HepG2 (cell line): Measurements from ENCODE around the gene C5AR1. TPM values are rescaled to one million over a fixed set of nuclear protein-coding genes. Genes with fewer than 3 reads are reported as not detected.

Experiments used
- ATAC-seq: fragments of 200-7000 bp; cut with Tn5 transposase; 3 replicates; pipeline ENCODE4 v1.9.1; 2020; ENCODE audit warnings: mild to moderate bottlenecking, moderate library complexity
- BruUV-seq: library from RNA; stranded (reverse); fragments of 400-500 nt; replicated peaks from 2 replicates; lab custom pipeline; 2021; lab: Mats Ljungman, UMichigan
- CTCF ChIA-PET: fragments of 300-600 bp; formaldehyde crosslinking; extraction: SDS; loops from one replicate; lab custom pipeline; 2021; ENCODE audit warnings: low total read pairs, inconsistent platforms, low intra/inter-chr PET ratio; lab: Yijun Ruan, JAX
- POLR2A ChIA-PET: fragments of 350-600 bp; sonication (Branson Sonifier 250); formaldehyde crosslinking; loops from one replicate; lab custom pipeline; 2020; ENCODE audit warnings: antibody characterized with exemption, inconsistent platforms; lab: Yijun Ruan, JAX
- DNase-seq: peaks from one replicate; pipeline ENCODE4 v3.0.0-alpha.2; 2015; ENCODE audit warnings: low spot score
- FAIRE-seq: peaks from 3 replicates; lab custom pipeline; 2011; peaks lifted over from hg19 to GRCh38; lab: Jason Lieb, UNC
- H2AFZ ChIP-seq: one replicate; pipeline ENCODE4 v1.6.1; 2011; ENCODE audit warnings: low read length, inconsistent platforms
- H3K27ac ChIP-seq: fragments of 300-600 bp; 3 replicates; pipeline ENCODE4 v1.8.0; 2011; ENCODE audit warnings: mixed run types, mild to moderate bottlenecking, mixed read lengths, low read length, inconsistent platforms; ENCODE audit not compliant: insufficient read depth; ENCODE audit errors: extremely low read length
- H3K27me3 ChIP-seq, 2 experiments: fragments of 200-600 bp in 1 of 2; 2 replicates in 1 of 2; 3 replicates in 1 of 2; pipeline versions ENCODE4 v1.6.0 to v1.8.0; 2011; ENCODE audit warnings: low read length in 2 of 2, mild to moderate bottlenecking in 2 of 2, moderate library complexity in 2 of 2, inconsistent platforms in 1 of 2; ENCODE audit not compliant: insufficient read depth in 2 of 2, control insufficient read depth in 1 of 2
- H3K36me3 ChIP-seq, 2 experiments: fragments of 200-600 bp in 1 of 2; replicated peaks in 1 of 2; 2 replicates in 1 of 2; 3 replicates in 1 of 2; pipeline versions ENCODE4 v1.5.1 to v1.8.0; 2011; ENCODE audit warnings: low read length in 2 of 2, inconsistent platforms in 1 of 2; ENCODE audit not compliant: insufficient read depth in 2 of 2, control insufficient read depth in 1 of 2
- H3K4me1 ChIP-seq: 2 replicates; pipeline ENCODE4 v1.5.1; 2012; ENCODE audit warnings: low read length, inconsistent platforms; ENCODE audit not compliant: insufficient read depth
- H3K4me2 ChIP-seq: 2 replicates; pipeline ENCODE4 v1.6.0; 2011; ENCODE audit warnings: low read depth, low read length, inconsistent platforms
- H3K4me3 ChIP-seq, 3 experiments: fragments of 200-600 bp in 1 of 3; sonication (generic), shearing (Covaris generic) in 1 of 3; replicated peaks in 1 of 3; 2 replicates each; pipeline ENCODE4 v1.5.1; 2011 to 2016; ENCODE audit warnings: low read length in 3 of 3, inconsistent platforms in 2 of 3, low read depth in 2 of 3, mild to moderate bottlenecking in 2 of 3, control low read depth in 1 of 3, mixed read lengths in 1 of 3; ENCODE audit not compliant: insufficient read depth in 1 of 3
- H3K79me2 ChIP-seq: one replicate; pipeline ENCODE4 v1.6.1; 2011; ENCODE audit warnings: low read length, inconsistent platforms; ENCODE audit not compliant: insufficient read depth
- H3K9ac ChIP-seq: 2 replicates; pipeline ENCODE4 v1.6.0; 2011; ENCODE audit warnings: mild to moderate bottlenecking, low read depth, low read length, inconsistent platforms; ENCODE audit not compliant: insufficient read depth
- H3K9me3 ChIP-seq: 2 replicates; pipeline ENCODE4 v1.5.1; 2012; ENCODE audit warnings: mild to moderate bottlenecking, low read length
- H4K20me1 ChIP-seq: 2 replicates; pipeline ENCODE4 v1.6.0; 2011; ENCODE audit warnings: inconsistent platforms, mild to moderate bottlenecking, low read length, moderate library complexity; ENCODE audit not compliant: insufficient read depth
- FOXM1 ChIP-seq: sonication (generic); formaldehyde crosslinking; IDR thresholded peaks from 2 replicates; pipeline ENCODE4 v1.5.0; 2020; ENCODE audit warnings: missing genetic modification reagents
- HOMEZ ChIP-seq: IDR thresholded peaks from 2 replicates; pipeline ENCODE4 v1.6.1; 2016; ENCODE audit warnings: low read depth
- SAFB2 ChIP-seq: sonication (generic); formaldehyde crosslinking; IDR thresholded peaks from 2 replicates; pipeline ENCODE4 v1.5.1; 2020; ENCODE audit warnings: missing genetic modification reagents, low read depth, mild to moderate bottlenecking, borderline replicate concordance
- SIN3A ChIP-seq: IDR thresholded peaks from 2 replicates; pipeline ENCODE4 v1.6.1; 2011; ENCODE audit warnings: low read depth, mild to moderate bottlenecking, control low read depth, low read length, borderline replicate concordance
- SKI ChIP-seq: fragments of 450-650 bp; IDR thresholded peaks from one replicate; pipeline ENCODE4 v1.6.1; 2018; ENCODE audit warnings: mild to moderate bottlenecking; ENCODE audit not compliant: partially characterized antibody
- SMYD3 ChIP-seq: sonication (generic); formaldehyde crosslinking; IDR thresholded peaks from 2 replicates; pipeline ENCODE4 v1.8.1; 2023; ENCODE audit warnings: mild to moderate bottlenecking, missing genetic modification reagents
- ZBTB20 ChIP-seq: sonication (generic); formaldehyde crosslinking; IDR thresholded peaks from 2 replicates; pipeline ENCODE4 v1.8.1; 2023; ENCODE audit warnings: missing genetic modification reagents, low read depth, mild to moderate bottlenecking, borderline replicate concordance
- ZFP37 ChIP-seq: sonication (generic); formaldehyde crosslinking; IDR thresholded peaks from 2 replicates; pipeline ENCODE4 v1.4.0; 2020; ENCODE audit warnings: missing genetic modification reagents, borderline replicate concordance
- ZNF160 ChIP-seq: sonication (generic); formaldehyde crosslinking; IDR thresholded peaks from 2 replicates; pipeline ENCODE4 v1.8.0; 2022; ENCODE audit warnings: mild to moderate bottlenecking, inconsistent platforms, missing genetic modification reagents
- ZNF766 ChIP-seq: sonication (generic); formaldehyde crosslinking; IDR thresholded peaks from 2 replicates; pipeline ENCODE4 v1.5.0; 2020; ENCODE audit warnings: missing genetic modification reagents, borderline replicate concordance
- ZNF800 ChIP-seq: sonication (generic); formaldehyde crosslinking; IDR thresholded peaks from 2 replicates; pipeline ENCODE4 v1.4.0; 2020; ENCODE audit warnings: missing genetic modification reagents
- WGBS: methylation state at CpG from one replicate; pipeline ENCODE4 v1.1.6; 2017; ENCODE audit warnings: low lambda C conversion rate; 5-methylcytosine and 5-hydroxymethylcytosine counted together
- in situ Hi-C: cut with HindIII; loops from 2 replicates; pipeline ENCODE4 v1.10.0; 2017; ENCODE audit warnings: low pct_unique_long_range_greater_than_20kb; ENCODE audit not compliant: extremely low pct_ligation_motif_present
- intact Hi-C: fragments of 100-400 bp; cut with micrococcal nuclease; formaldehyde crosslinking; loops from one replicate; pipeline ENCODE4 v1.10.0; 2022; ENCODE audit not compliant: unreplicated experiment
- polyA plus RNA-seq, 8 experiments: library from polyadenylated mRNA; depleted of rRNA in 3 of 8; stranded (reverse) in 7 of 8; unstranded in 1 of 8; fragments of >200 nt; fragmentation: Illumina TruSeq in 4 of 8; extraction: Trizol in 4 of 8; gene quantifications; 2 replicates each; pipeline versions ENCODE4 v1.2.1 to v1.2.3, GENCODE V29; 2011 to 2016; ENCODE audit warnings: low read depth in 4 of 8, missing spikeins in 1 of 8, mixed read lengths in 1 of 8; ENCODE audit not compliant: insufficient read depth in 1 of 8
- total RNA-seq, 5 experiments: library from RNA; depleted of rRNA; stranded (reverse); fragments of >200 nt; fragmentation: Illumina TruSeq; extraction: Trizol; gene quantifications; 2 replicates each; pipeline ENCODE4 v1.2.3, GENCODE V29; 2016; ENCODE audit warnings: low read depth in 1 of 5

Gene C5AR1
- total and polyA plus RNA-seq, 2 of the 13 experiments (the other 11 are each of a cell fraction or from before 2014, with no cell fraction given), result 0.07 to 1.6 TPM

- TF ChIP-seq SIN3A, result no peak
Measured at GRCh38 chr19:47370045-47370611, 60.5 kb downstream of the C5AR1 start (continued).

- Histone ChIP-seq H3K27ac (no peak overlapping the region), H4K20me1 (no peaks in the 10 kb centered on the region), H2AFZ (no peak overlapping the region), H3K36me3 (peaks cover 34 to 63% of the 10 kb centered on the region in 2 experiments; a peak in 4 of 5 replicates), H3K4me3 (no peak overlapping the region), H3K27me3 (no peaks in the 10 kb centered on the region), H3K79me2 (no peaks in the 10 kb centered on the region), H3K4me2 (no peak overlapping the region)
- ATAC-seq, result no peak
- intact Hi-C loops, result no loop called here
- WGBS, result 99% methylated on average over 9 of the region's 9 CpGs
- ChIA-PET POLR2A (no interaction called here), CTCF (no interaction called here)
- no peak for FAIRE-seq
- no TSS peak for BruUV-seq
- TF ChIP-seq HOMEZ (CRISPR knock-in tag) (no peak), SAFB2 (CRISPR knock-in tag) (no peak), SMYD3 (no peak), ZBTB20 (no peak), ZFP37 (no peak), SKI (no peak), ZNF766 (CRISPR knock-in tag) (no peak), ZNF800 (CRISPR knock-in tag) (no peak), FOXM1 (CRISPR knock-in tag) (no peak), ZNF160 (CRISPR knock-in tag) (no peak)
- TF ChIP-seq, all 625 proteins: peak for 0
- in situ Hi-C loops, result no loop called here
- H3K9ac ChIP-seq, result no peak overlapping the region
- H3K4me1 ChIP-seq, result no peaks in the 10 kb centered on the region
- no peaks in the 10 kb centered on the region for H3K9me3 ChIP-seq
- no peak for DNase-seq
Measured at GRCh38 chr19:47371261-47371660, 61.6 kb downstream of the C5AR1 start.

Other genes starting within 250 kb of the C5AR1 start
- 10.7 and 11.2 TPM in 2 replicates for gene ZC3H4, start 196.1 kb upstream of the C5AR1 start, total RNA-seq (2016; rRNA removed; fragmentation: Illumina TruSeq; extraction: Trizol)
- gene ZC3H4, start 196.1 kb upstream of the C5AR1 start, polyA plus RNA-seq (2011; rRNA removed), result 1.8 and 2.7 TPM in 2 replicates
- 197 and 250 TPM in 2 replicates for gene SAE1, start 179.0 kb upstream of the C5AR1 start, total RNA-seq (2016; rRNA removed; fragmentation: Illumina TruSeq; extraction: Trizol)
- 73.2 and 87.6 TPM in 2 replicates for gene SAE1, start 179.0 kb upstream of the C5AR1 start, polyA plus RNA-seq (2011; rRNA removed)
- 5.8 and 8.8 TPM in 2 replicates for gene BBC3, start 78.7 kb upstream of the C5AR1 start, total RNA-seq (2016; rRNA removed; fragmentation: Illumina TruSeq; extraction: Trizol)
- gene BBC3, start 78.7 kb upstream of the C5AR1 start, polyA plus RNA-seq (2011; rRNA removed), result 6.1 and 11.1 TPM in 2 replicates
- 5.9 and 6.3 TPM in 2 replicates for gene CCDC9, start 53.3 kb upstream of the C5AR1 start, total RNA-seq (2016; rRNA removed; fragmentation: Illumina TruSeq; extraction: Trizol)
- 2.9 and 3.0 TPM in 2 replicates for gene CCDC9, start 53.3 kb upstream of the C5AR1 start, polyA plus RNA-seq (2011; rRNA removed)
- 1.00 and 1.9 TPM in 2 replicates for gene INAFM1, start 35.0 kb upstream of the C5AR1 start, total RNA-seq (2016; rRNA removed; fragmentation: Illumina TruSeq; extraction: Trizol)
- 0.88 and 1.3 TPM in 2 replicates for gene INAFM1, start 35.0 kb upstream of the C5AR1 start, polyA plus RNA-seq (2011; rRNA removed)
- 0.09 TPM in 1 of 2 replicates, not detected in the other for gene C5AR2, start 22.3 kb downstream of the C5AR1 start, total RNA-seq (2016; rRNA removed; fragmentation: Illumina TruSeq; extraction: Trizol)
- gene C5AR2, start 22.3 kb downstream of the C5AR1 start, polyA plus RNA-seq (2011; rRNA removed), result 0.24 and 0.26 TPM in 2 replicates
- gene DHX34, start 39.5 kb downstream of the C5AR1 start, total RNA-seq (2016; rRNA removed; fragmentation: Illumina TruSeq; extraction: Trizol), result 8.0 and 12.0 TPM in 2 replicates
- 9.2 and 12.5 TPM in 2 replicates for gene DHX34, start 39.5 kb downstream of the C5AR1 start, polyA plus RNA-seq (2011; rRNA removed)
- gene MEIS3, start 109.7 kb downstream of the C5AR1 start, total RNA-seq (2016; rRNA removed; fragmentation: Illumina TruSeq; extraction: Trizol), result 0.09 and 1.2 TPM in 2 replicates
- gene MEIS3, start 109.7 kb downstream of the C5AR1 start, polyA plus RNA-seq (2011; rRNA removed), result 0.70 and 0.94 TPM in 2 replicates
- 0.02 TPM in 1 of 2 replicates, not detected in the other for gene SLC8A2, start 162.0 kb downstream of the C5AR1 start, total RNA-seq (2016; rRNA removed; fragmentation: Illumina TruSeq; extraction: Trizol)
- 0.09 TPM in 1 of 2 replicates, not detected in the other for gene SLC8A2, start 162.0 kb downstream of the C5AR1 start, polyA plus RNA-seq (2011; rRNA removed)
- gene KPTN, start 174.4 kb downstream of the C5AR1 start, total RNA-seq (2016; rRNA removed; fragmentation: Illumina TruSeq; extraction: Trizol), result 8.4 and 9.1 TPM in 2 replicates
- 13.3 and 17.6 TPM in 2 replicates for gene KPTN, start 174.4 kb downstream of the C5AR1 start, polyA plus RNA-seq (2011; rRNA removed)
- gene NAPA, start 205.2 kb downstream of the C5AR1 start, total RNA-seq (2016; rRNA removed; fragmentation: Illumina TruSeq; extraction: Trizol), result 32.6 and 36.5 TPM in 2 replicates
- gene NAPA, start 205.2 kb downstream of the C5AR1 start, polyA plus RNA-seq (2011; rRNA removed), result 65.9 and 74.4 TPM in 2 replicates